OCI-LY3 (cell line): Measurements from ENCODE around the gene PKN3.

Experiments
- CTCF ChIP-seq: fragments of 200-600, 300-600 bp; sonication (generic); IDR thresholded peaks from 2 replicates; pipeline ENCODE4 v1.5.1; 2014; ENCODE audit warnings: antibody characterized with exemption, low read length, low read depth
- EZH2phosphoT487 ChIP-seq: fragments of 200-600 bp; shearing (Covaris generic); IDR thresholded peaks from 2 replicates; pipeline ENCODE4 v1.6.1; 2018; ENCODE audit warnings: antibody characterized with exemption, mixed run types, low read depth

GRCh38 chr9:128657796-128658195 is 44.5 kb upstream of the PKN3 start:
- TF ChIP-seq CTCF (no peak), EZH2phosphoT487 (no peak)
